ENCODE measurements around the gene GCA. TPM values are rescaled to one million over a fixed set of nuclear protein-coding genes. Genes with fewer than 3 reads are reported as not detected.
A peak's percentile ranks its signal among the peaks of the same experiment; 100 is the strongest.

GCA gene
- total and polyA plus RNA-seq, 2 of the 13 experiments (the other 11 are each of a cell fraction or from before 2014, with no cell fraction given) = 42.0 to 48.3 TPM

DNA sequence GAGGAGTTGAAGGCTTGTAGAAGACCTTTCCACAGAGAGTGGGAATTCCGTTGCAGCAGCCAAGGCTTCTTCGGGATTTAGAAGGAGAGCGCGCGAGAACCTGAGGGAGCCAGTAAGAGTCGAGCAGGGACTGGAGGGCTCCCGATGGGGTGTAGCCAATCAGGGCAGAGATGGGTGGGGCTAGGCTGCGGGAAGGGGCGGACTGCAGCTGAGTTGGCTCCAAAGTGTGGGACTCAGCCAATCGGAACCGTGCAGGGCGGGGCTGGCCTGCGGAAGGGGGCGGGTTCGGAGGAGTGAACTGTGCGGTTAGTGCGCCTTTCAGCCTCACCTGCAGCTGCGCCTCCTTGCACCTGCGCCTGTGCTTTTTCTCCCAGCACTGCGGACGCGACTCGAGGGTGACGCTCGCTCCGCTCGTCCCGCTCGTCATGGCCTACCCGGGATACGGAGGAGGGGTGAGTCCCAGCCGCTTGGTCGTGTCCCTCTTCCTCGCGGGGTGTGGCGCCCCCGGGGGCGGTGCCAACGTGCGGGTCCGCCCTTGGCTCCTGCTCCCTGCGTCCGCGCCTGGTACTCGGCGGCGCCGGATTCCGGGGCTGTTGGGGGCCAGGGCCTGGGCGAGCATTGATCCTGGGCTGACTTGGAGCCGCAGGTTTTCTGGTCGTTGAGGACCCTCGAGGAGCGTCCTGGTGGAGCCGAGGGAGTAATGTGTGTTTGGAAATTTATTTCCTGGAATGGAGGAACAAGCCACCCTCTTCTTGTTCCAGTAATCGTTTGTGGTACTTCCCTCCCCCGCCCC is at the start of gene GCA (continued):
- TF ChIP-seq, protein P1, sequence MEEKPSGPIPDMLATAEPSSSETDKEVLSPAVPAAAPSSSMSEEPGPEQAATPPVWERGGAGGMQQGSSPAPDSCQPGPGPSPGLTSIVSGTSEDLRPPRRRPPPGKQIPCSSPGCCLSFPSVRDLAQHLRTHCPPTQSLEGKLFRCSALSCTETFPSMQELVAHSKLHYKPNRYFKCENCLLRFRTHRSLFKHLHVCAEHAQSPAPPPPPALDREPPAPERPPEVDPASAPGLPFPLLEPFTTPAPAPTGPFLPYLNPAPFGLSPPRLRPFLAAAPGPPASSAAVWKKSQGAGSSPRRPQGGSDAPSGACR (CRISPR knock-in tag; IDR thresholded peaks at IDR 0.05) = no peak
- TF ChIP-seq RFX1 (IDR thresholded peaks at IDR 0.05) (no peak), LCORL (IDR thresholded peaks at IDR 0.05) (no peak), LCORL (CRISPR knock-in tag; IDR thresholded peaks at IDR 0.05) (peak; percentile 78), TBL1XR1 (IDR thresholded peaks at IDR 0.05; ENCODE audit: borderline replicate concordance, low read length, partially characterized antibody) (no peak), FOXA3 (CRISPR knock-in tag; IDR thresholded peaks at IDR 0.05) (peak; percentile 6; the same call in 1 of the 2 replicates), ETV5 (CRISPR knock-in tag; IDR thresholded peaks at IDR 0.05; ENCODE audit: borderline replicate concordance) (peak; percentile 17; the same call in 1 of the 2 replicates), ZNF556 (CRISPR knock-in tag; IDR thresholded peaks at IDR 0.05; ENCODE audit: borderline replicate concordance) (peak; percentile 52; the same call in 1 of the 2 replicates), RARG (CRISPR knock-in tag; IDR thresholded peaks at IDR 0.05; ENCODE audit: low read depth) (no peak), KLF6 (CRISPR knock-in tag; IDR thresholded peaks at IDR 0.05) (peak; percentile 88), ZNF747 (CRISPR knock-in tag; IDR thresholded peaks at IDR 0.05; ENCODE audit: borderline replicate concordance) (no peak; the same call in 1 of the 2 replicates), ZNF510 (CRISPR knock-in tag; IDR thresholded peaks at IDR 0.05; ENCODE audit: low read depth) (no peak; the same call in 1 of the 2 replicates), HNRNPLL (IDR thresholded peaks at IDR 0.05; ENCODE audit: low read depth, low read length, poor library complexity, severe bottlenecking) (peak; percentile 96), SRSF9 (IDR thresholded peaks at IDR 0.05; ENCODE audit: borderline replicate concordance, insufficient read depth, low read depth, low read length, poor library complexity, severe bottlenecking) (no peak), PCBP2 (optimal IDR thresholded peaks at IDR 0.05; ENCODE audit: low read depth, low read length, poor library complexity, severe bottlenecking) (no peak)
- TF ChIP-seq, protein P2, sequence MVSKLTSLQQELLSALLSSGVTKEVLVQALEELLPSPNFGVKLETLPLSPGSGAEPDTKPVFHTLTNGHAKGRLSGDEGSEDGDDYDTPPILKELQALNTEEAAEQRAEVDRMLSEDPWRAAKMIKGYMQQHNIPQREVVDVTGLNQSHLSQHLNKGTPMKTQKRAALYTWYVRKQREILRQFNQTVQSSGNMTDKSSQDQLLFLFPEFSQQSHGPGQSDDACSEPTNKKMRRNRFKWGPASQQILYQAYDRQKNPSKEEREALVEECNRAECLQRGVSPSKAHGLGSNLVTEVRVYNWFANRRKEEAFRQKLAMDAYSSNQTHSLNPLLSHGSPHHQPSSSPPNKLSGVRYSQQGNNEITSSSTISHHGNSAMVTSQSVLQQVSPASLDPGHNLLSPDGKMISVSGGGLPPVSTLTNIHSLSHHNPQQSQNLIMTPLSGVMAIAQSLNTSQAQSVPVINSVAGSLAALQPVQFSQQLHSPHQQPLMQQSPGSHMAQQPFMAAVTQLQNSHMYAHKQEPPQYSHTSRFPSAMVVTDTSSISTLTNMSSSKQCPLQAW (CRISPR knock-in tag; IDR thresholded peaks at IDR 0.05) = no peak
- TF ChIP-seq, protein P3, sequence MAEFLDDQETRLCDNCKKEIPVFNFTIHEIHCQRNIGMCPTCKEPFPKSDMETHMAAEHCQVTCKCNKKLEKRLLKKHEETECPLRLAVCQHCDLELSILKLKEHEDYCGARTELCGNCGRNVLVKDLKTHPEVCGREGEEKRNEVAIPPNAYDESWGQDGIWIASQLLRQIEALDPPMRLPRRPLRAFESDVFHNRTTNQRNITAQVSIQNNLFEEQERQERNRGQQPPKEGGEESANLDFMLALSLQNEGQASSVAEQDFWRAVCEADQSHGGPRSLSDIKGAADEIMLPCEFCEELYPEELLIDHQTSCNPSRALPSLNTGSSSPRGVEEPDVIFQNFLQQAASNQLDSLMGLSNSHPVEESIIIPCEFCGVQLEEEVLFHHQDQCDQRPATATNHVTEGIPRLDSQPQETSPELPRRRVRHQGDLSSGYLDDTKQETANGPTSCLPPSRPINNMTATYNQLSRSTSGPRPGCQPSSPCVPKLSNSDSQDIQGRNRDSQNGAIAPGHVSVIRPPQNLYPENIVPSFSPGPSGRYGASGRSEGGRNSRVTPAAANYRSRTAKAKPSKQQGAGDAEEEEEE (CRISPR knock-in tag; IDR thresholded peaks at IDR 0.05; ENCODE audit: borderline replicate concordance) = no peak
- TF ChIP-seq, protein P4, sequence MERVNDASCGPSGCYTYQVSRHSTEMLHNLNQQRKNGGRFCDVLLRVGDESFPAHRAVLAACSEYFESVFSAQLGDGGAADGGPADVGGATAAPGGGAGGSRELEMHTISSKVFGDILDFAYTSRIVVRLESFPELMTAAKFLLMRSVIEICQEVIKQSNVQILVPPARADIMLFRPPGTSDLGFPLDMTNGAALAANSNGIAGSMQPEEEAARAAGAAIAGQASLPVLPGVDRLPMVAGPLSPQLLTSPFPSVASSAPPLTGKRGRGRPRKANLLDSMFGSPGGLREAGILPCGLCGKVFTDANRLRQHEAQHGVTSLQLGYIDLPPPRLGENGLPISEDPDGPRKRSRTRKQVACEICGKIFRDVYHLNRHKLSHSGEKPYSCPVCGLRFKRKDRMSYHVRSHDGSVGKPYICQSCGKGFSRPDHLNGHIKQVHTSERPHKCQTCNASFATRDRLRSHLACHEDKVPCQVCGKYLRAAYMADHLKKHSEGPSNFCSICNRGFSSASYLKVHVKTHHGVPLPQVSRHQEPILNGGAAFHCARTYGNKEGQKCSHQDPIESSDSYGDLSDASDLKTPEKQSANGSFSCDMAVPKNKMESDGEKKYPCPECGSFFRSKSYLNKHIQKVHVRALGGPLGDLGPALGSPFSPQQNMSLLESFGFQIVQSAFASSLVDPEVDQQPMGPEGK (CRISPR knock-in tag; IDR thresholded peaks at IDR 0.05) = peak; percentile 92
- TF ChIP-seq, protein P5, sequence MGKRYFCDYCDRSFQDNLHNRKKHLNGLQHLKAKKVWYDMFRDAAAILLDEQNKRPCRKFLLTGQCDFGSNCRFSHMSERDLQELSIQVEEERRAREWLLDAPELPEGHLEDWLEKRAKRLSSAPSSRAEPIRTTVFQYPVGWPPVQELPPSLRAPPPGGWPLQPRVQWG (CRISPR knock-in tag; IDR thresholded peaks at IDR 0.05; ENCODE audit: borderline replicate concordance, low read depth) = no peak
- TF ChIP-seq, protein P6, sequence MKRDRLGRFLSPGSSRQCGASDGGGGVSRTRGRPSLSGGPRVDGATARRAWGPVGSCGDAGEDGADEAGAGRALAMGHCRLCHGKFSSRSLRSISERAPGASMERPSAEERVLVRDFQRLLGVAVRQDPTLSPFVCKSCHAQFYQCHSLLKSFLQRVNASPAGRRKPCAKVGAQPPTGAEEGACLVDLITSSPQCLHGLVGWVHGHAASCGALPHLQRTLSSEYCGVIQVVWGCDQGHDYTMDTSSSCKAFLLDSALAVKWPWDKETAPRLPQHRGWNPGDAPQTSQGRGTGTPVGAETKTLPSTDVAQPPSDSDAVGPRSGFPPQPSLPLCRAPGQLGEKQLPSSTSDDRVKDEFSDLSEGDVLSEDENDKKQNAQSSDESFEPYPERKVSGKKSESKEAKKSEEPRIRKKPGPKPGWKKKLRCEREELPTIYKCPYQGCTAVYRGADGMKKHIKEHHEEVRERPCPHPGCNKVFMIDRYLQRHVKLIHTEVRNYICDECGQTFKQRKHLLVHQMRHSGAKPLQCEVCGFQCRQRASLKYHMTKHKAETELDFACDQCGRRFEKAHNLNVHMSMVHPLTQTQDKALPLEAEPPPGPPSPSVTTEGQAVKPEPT (CRISPR knock-in tag; IDR thresholded peaks at IDR 0.05; ENCODE audit: low read depth) = peak; percentile 75; the same call in 1 of the 2 replicates
